Left lung (tissue), 10 donors: ENCODE data around the gene ZNHIT1. TPM values are rescaled to one million over a fixed set of nuclear protein-coding genes. Genes with fewer than 3 reads are reported as not detected.
"Not testable (repeated sequence)": the region's sequence is repeated elsewhere in the genome, so short reads cannot be mapped to it uniquely, and the experiment has no call there.

ENCODE experiments used
- ATAC-seq: fragments of 200-7000 bp; cut with Tn5 transposase; one replicate; pipeline ENCODE4 v1.9.1; 2020; ENCODE audit warnings: moderate library complexity
- DNase-seq, 4 donors: peaks; one replicate each; pipeline ENCODE4 v3.0.0-alpha.2; 2013 to 2020
- H3K27ac ChIP-seq, 2 donors: fragments of 200-600 bp; sonication (generic) in 1 of 2; one replicate each; pipeline versions ENCODE4 v1.5.0 to v1.8.0; 2020 to 2021
- H3K27me3 ChIP-seq, 2 donors: fragments of 200-600 bp; sonication (generic) in 1 of 2; one replicate each; pipeline versions ENCODE4 v1.5.0 to v1.8.0; 2020 to 2021
- H3K36me3 ChIP-seq, 2 donors: fragments of 200-600 bp; sonication (generic) in 1 of 2; one replicate each; pipeline versions ENCODE4 v1.5.0 to v1.8.0; 2020 to 2021
- H3K4me1 ChIP-seq, 2 donors: fragments of 200-600 bp; one replicate each; pipeline ENCODE4 v1.8.0; 2021
- H3K4me3 ChIP-seq, 2 donors: fragments of 200-600 bp; sonication (generic) in 1 of 2; one replicate each; pipeline versions ENCODE4 v1.5.0 to v1.8.0; 2020 to 2021; ENCODE audit warnings: mild to moderate bottlenecking in 1 of 2
- H3K9me3 ChIP-seq, 2 donors: fragments of 200-600 bp; sonication (generic) in 1 of 2; one replicate each; pipeline versions ENCODE4 v1.5.0 to v1.8.0; 2020 to 2021
- CTCF ChIP-seq, 2 donors: fragments of 200-600 bp; sonication (generic) in 1 of 2; IDR thresholded peaks; one replicate each; pipeline versions ENCODE4 v1.5.0 to v1.8.0; 2021; ENCODE audit warnings: antibody characterized with exemption in 2 of 2
- intact Hi-C, 2 donors: fragments of 100-400 bp; cut with DNase I; formaldehyde crosslinking; loops; one replicate each; pipeline versions ENCODE4 v1.11.2 to v1.14.2; 2022
- polyA plus RNA-seq, 6 donors: library from polyadenylated mRNA; unstranded; fragments of 120-200 nt; gene quantifications; one replicate each; pipeline ENCODE4 v1.2.1, GENCODE V29; 2013; ENCODE audit not compliant: insufficient read length in 6 of 6
- total RNA-seq, 2 donors: library from RNA; stranded (reverse); fragmentation: NEBNext Ultra II Directional; extraction: Animal tissue kit (Norgen Biotek cat#: 25700); gene quantifications; one replicate each; pipeline ENCODE4 v1.2.1, GENCODE V29; 2021
- donor health status: DM: no; HTN: yes; CAD: no.
- donor health status: DM: no; HTN: no; CAD: no.

Gene ZNHIT1
- total and polyA plus RNA-seq, 8 donors = 44.9 to 70.5 (median 56.3) TPM

GRCh38 chr7:101255796-101256195, 37.8 kb downstream of the ZNHIT1 start:
- Histone ChIP-seq H3K27ac (no peak overlapping the region), H3K36me3 (no peaks in the 10 kb centered on the region), H3K4me1 (peaks cover 8 to 14% of the 10 kb centered on the region in 2 donors), H3K27me3 (no peaks in the 10 kb centered on the region), H3K4me3 (no peak overlapping the region), H3K9me3 (no peaks in the 10 kb centered on the region)
- intact Hi-C loops = no loop called here
- DNase-seq (no peak), ATAC-seq (no peak)
- TF ChIP-seq CTCF (IDR thresholded peaks at IDR 0.05) = no peak

GRCh38 chr7:101258243-101258731, 40.3 kb downstream of the ZNHIT1 start:
- H3K36me3 ChIP-seq = no peaks in the 10 kb centered on the region
- peaks cover 0 to under 1% of the 10 kb centered on the region in 2 donors for H3K27me3 ChIP-seq
- intact Hi-C loops = no loop called here
- no peak overlapping the region for H3K4me3 ChIP-seq
- no peak overlapping the region for H3K27ac ChIP-seq
- ATAC-seq (no peak), DNase-seq (peak in 2 of 4 donors; percentile 72 to 81)
- no peaks in the 10 kb centered on the region for H3K9me3 ChIP-seq
- TF ChIP-seq CTCF (IDR thresholded peaks at IDR 0.05) = no peak
- no peaks in the 10 kb centered on the region for H3K4me1 ChIP-seq

GRCh38 chr7:101264102-101264706, 46.2 kb downstream of the ZNHIT1 start:
- DNase-seq, H3K27me3 ChIP-seq, H3K27ac ChIP-seq, H3K4me3 ChIP-seq, intact Hi-C loops, H3K9me3 ChIP-seq, H3K36me3 ChIP-seq, H3K4me1 ChIP-seq: not testable (repeated sequence)
- peak; percentile 60 for ATAC-seq

- H3K36me3 ChIP-seq = no peaks in the 10 kb centered on the region
- H3K27me3 ChIP-seq = peaks cover 0 to 21% of the 10 kb centered on the region in 2 donors
- DNase-seq (peak in 1 of 4 donors; percentile 19), ATAC-seq (no peak)
- H3K4me1 ChIP-seq = no peaks in the 10 kb centered on the region
- no peak overlapping the region for H3K4me3 ChIP-seq
- no peak overlapping the region for H3K27ac ChIP-seq
- no peaks in the 10 kb centered on the region for H3K9me3 ChIP-seq
- TF ChIP-seq CTCF (IDR thresholded peaks at IDR 0.05) = no peak
- intact Hi-C loops = no loop called here
Observed at GRCh38 chr7:101265622-101266516, 47.9 kb downstream of the ZNHIT1 start.

GRCh38 chr7:101269664-101270063, 51.7 kb downstream of the ZNHIT1 start:
- DNase-seq (peak in 1 of 4 donors; percentile 40), ATAC-seq (no peak)
- no peak for TF ChIP-seq CTCF (IDR thresholded peaks at IDR 0.05)
- H3K9me3 ChIP-seq = no peaks in the 10 kb centered on the region
- H3K27me3 ChIP-seq = peaks cover 0 to 22% of the 10 kb centered on the region in 2 donors
- intact Hi-C loops = no loop called here
- H3K4me3 ChIP-seq = no peak overlapping the region
- no peaks in the 10 kb centered on the region for H3K36me3 ChIP-seq
- H3K4me1 ChIP-seq = no peaks in the 10 kb centered on the region
- no peak overlapping the region for H3K27ac ChIP-seq
